ENCODE data around the gene SPOPL. TPM values are rescaled to one million over a fixed set of nuclear protein-coding genes. Genes with fewer than 3 reads are reported as not detected.

The SPOPL gene
- total RNA-seq, 1 experiment from 2014 or later: 21.3 TPM

DNA sequence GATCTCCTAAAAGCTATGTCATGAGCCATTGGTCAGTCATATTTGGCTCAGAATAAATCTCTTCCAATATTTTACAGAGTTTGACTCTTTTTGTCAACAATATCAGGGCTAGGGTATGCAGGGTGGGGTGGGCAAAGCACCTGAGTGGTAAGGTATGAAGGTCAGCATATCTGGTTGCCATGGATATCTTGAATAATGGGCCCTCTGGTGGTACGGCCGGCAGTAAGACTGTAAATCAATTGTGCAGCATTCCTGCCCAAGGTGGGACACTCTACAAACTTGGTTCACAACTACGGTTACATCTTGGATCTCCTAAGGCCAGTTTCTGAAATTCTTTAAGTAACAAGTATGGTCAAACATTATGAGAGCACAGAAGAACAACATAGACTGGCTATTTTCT is 119.6 kb downstream of the SPOPL start:
- H3K36me3 ChIP-seq: no peaks in the 10 kb centered on the region
- H3K4me1 ChIP-seq: no peaks in the 10 kb centered on the region
- no peaks in the 10 kb centered on the region for H3K9me3 ChIP-seq (replicated peaks)
- no peak for DNase-seq
- no peaks in the 10 kb centered on the region for H3K27me3 ChIP-seq
- H3K4me3 ChIP-seq: no peak overlapping the region
- no peak overlapping the region for H3K27ac ChIP-seq

DNA sequence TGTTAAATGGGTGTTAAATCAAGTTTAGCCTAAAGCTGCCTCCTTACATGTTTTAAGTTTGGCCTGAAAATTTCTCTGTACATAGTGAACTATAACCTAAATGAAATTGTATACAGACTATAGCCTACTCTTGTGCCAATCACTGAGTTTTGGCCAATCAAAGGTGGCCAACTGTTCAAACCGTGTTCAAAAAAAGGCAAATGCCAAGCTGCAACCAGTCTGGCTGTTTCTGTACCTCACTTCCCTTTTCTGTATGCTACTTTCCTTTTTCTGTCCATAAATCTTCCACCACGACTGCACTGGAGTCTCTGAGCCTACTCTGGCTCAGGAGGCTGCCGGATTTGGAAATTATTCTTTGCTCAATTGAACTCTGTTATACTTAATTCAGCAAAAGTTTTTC is 121.0 kb downstream of the SPOPL start:
- no peak overlapping the region for H3K27ac ChIP-seq
- H3K36me3 ChIP-seq: no peaks in the 10 kb centered on the region

More for the DNA sequence above, 121.0 kb downstream of the SPOPL start:
- DNase-seq: no peak
- no peaks in the 10 kb centered on the region for H3K27me3 ChIP-seq
- no peaks in the 10 kb centered on the region for H3K9me3 ChIP-seq (replicated peaks)
- no peaks in the 10 kb centered on the region for H3K4me1 ChIP-seq
- no peak overlapping the region for H3K4me3 ChIP-seq

All from SJCRH30 (cell line).